Adipocyte (in vitro differentiated cells): ENCODE data around the gene H2AZ2.
"Not testable (repeated sequence)": the region's sequence is repeated elsewhere in the genome, so short reads cannot be mapped to it uniquely, and the experiment has no call there.

ENCODE experiments used
- DNase-seq: peaks from one replicate; pipeline ENCODE4 v3.0.0-alpha.2; 2015; ENCODE audit warnings: low read depth
- H3K27me3 ChIP-seq: replicated peaks from 2 replicates; pipeline ENCODE4 v1.7.0; 2013; ENCODE audit warnings: mild to moderate bottlenecking, low read length, moderate library complexity; ENCODE audit not compliant: control insufficient read depth, insufficient read depth
- H3K36me3 ChIP-seq: 2 replicates; pipeline ENCODE4 v1.7.0; 2013; ENCODE audit warnings: low read length, mild to moderate bottlenecking, moderate library complexity; ENCODE audit not compliant: control insufficient read depth, insufficient read depth, severe bottlenecking
- H3K4me1 ChIP-seq: 2 replicates; pipeline ENCODE4 v1.7.0; 2013; ENCODE audit warnings: mild to moderate bottlenecking, low read length, moderate library complexity; ENCODE audit not compliant: control insufficient read depth, insufficient read depth
- H3K4me3 ChIP-seq: 2 replicates; pipeline ENCODE4 v1.7.0; 2013; ENCODE audit warnings: mild to moderate bottlenecking, low read length, moderate library complexity
- H3K9ac ChIP-seq: 2 replicates; pipeline ENCODE4 v1.7.0; 2013; ENCODE audit warnings: mild to moderate bottlenecking, low read length, moderate library complexity
- H3K9me3 ChIP-seq: 2 replicates; pipeline ENCODE4 v1.7.0; 2013; ENCODE audit warnings: mild to moderate bottlenecking, low read length, moderate library complexity; ENCODE audit not compliant: control insufficient read depth

The H2AZ2 gene

GRCh38 chr7:44794331-44794730 is 53.6 kb downstream of the H2AZ2 start:
- H3K27me3 ChIP-seq = no peaks in the 10 kb centered on the region
- H3K9me3 ChIP-seq = no peaks in the 10 kb centered on the region
- peaks cover 8% of the 10 kb centered on the region for H3K36me3 ChIP-seq
- no peak overlapping the region for H3K9ac ChIP-seq
- peak; percentile 29 for DNase-seq
- H3K4me3 ChIP-seq = no peak overlapping the region
- H3K4me1 ChIP-seq = peaks cover 12% of the 10 kb centered on the region

GRCh38 chr7:44793919-44794318 is 54.0 kb downstream of the H2AZ2 start:
- H3K9me3 ChIP-seq = no peaks in the 10 kb centered on the region
- peak; percentile 78 for DNase-seq
- peaks cover 4% of the 10 kb centered on the region for H3K36me3 ChIP-seq
- no peak overlapping the region for H3K9ac ChIP-seq
- no peak overlapping the region for H3K4me3 ChIP-seq
- no peaks in the 10 kb centered on the region for H3K27me3 ChIP-seq
- H3K4me1 ChIP-seq = peaks cover 10% of the 10 kb centered on the region

- Histone ChIP-seq H3K9me3 (no peaks in the 10 kb centered on the region), H3K4me3 (no peak overlapping the region), H3K4me1 (peaks cover 4% of the 10 kb centered on the region), H3K9ac (no peak overlapping the region), H3K36me3 (no peaks in the 10 kb centered on the region), H3K27me3 (no peaks in the 10 kb centered on the region)
- DNase-seq = peak; percentile 72
Observed at GRCh38 chr7:44791278-44792219, 56.3 kb downstream of the H2AZ2 start.

- H3K27me3 ChIP-seq = no peaks in the 10 kb centered on the region
- H3K4me3 ChIP-seq = no peak overlapping the region
- H3K9ac ChIP-seq = no peak overlapping the region
Observed at GRCh38 chr7:44789990-44790389, 57.9 kb downstream of the H2AZ2 start.

GRCh38 chr7:44787762-44788161 is 60.1 kb downstream of the H2AZ2 start:
- H3K9me3 ChIP-seq = peaks cover 9% of the 10 kb centered on the region
- H3K36me3 ChIP-seq = no peaks in the 10 kb centered on the region
- no peak for DNase-seq
- H3K4me3 ChIP-seq = no peak overlapping the region
- no peak overlapping the region for H3K9ac ChIP-seq
- peaks cover 4% of the 10 kb centered on the region for H3K4me1 ChIP-seq
- H3K27me3 ChIP-seq = no peaks in the 10 kb centered on the region

More at GRCh38 chr7:44789990-44790389, 57.9 kb downstream of the H2AZ2 start:
- no peak for DNase-seq
- no peaks in the 10 kb centered on the region for H3K9me3 ChIP-seq
- H3K36me3 ChIP-seq = no peaks in the 10 kb centered on the region
- peaks cover 4% of the 10 kb centered on the region for H3K4me1 ChIP-seq

GRCh38 chr7:44787041-44787440 is 60.8 kb downstream of the H2AZ2 start:
- no peak overlapping the region for H3K4me3 ChIP-seq
- no peak overlapping the region for H3K9ac ChIP-seq
- peaks cover 10% of the 10 kb centered on the region for H3K9me3 ChIP-seq
- no peak for DNase-seq
- H3K36me3 ChIP-seq = no peaks in the 10 kb centered on the region
- no peaks in the 10 kb centered on the region for H3K27me3 ChIP-seq
- peaks cover 4% of the 10 kb centered on the region for H3K4me1 ChIP-seq

- not testable (repeated sequence) for H3K36me3 ChIP-seq, H3K27me3 ChIP-seq, DNase-seq, H3K9ac ChIP-seq, H3K4me1 ChIP-seq, H3K4me3 ChIP-seq
- peaks cover 10% of the 10 kb centered on the region for H3K9me3 ChIP-seq
Observed at GRCh38 chr7:44785218-44785617, 62.7 kb downstream of the H2AZ2 start.

GRCh38 chr7:44784364-44784763 is 63.5 kb downstream of the H2AZ2 start:
- Histone ChIP-seq H3K9ac (no peak overlapping the region), H3K27me3 (no peaks in the 10 kb centered on the region), H3K4me3 (no peak overlapping the region), H3K4me1 (no peaks in the 10 kb centered on the region), H3K9me3 (peaks cover 10% of the 10 kb centered on the region), H3K36me3 (no peaks in the 10 kb centered on the region)
- DNase-seq = no peak

GRCh38 chr7:44783407-44783806 is 64.5 kb downstream of the H2AZ2 start:
- Histone ChIP-seq H3K9me3 (peaks cover 10% of the 10 kb centered on the region), H3K4me1 (no peaks in the 10 kb centered on the region), H3K9ac (no peak overlapping the region), H3K36me3 (no peaks in the 10 kb centered on the region), H3K4me3 (no peak overlapping the region), H3K27me3 (no peaks in the 10 kb centered on the region)
- no peak for DNase-seq

GRCh38 chr7:44782460-44782859 is 65.4 kb downstream of the H2AZ2 start:
- Histone ChIP-seq H3K36me3 (no peaks in the 10 kb centered on the region), H3K27me3 (no peaks in the 10 kb centered on the region)

More at GRCh38 chr7:44782460-44782859, 65.4 kb downstream of the H2AZ2 start:
- Histone ChIP-seq H3K4me3 (no peak overlapping the region), H3K4me1 (no peaks in the 10 kb centered on the region), H3K9me3 (peaks cover 10% of the 10 kb centered on the region), H3K9ac (no peak overlapping the region)
- DNase-seq = no peak
